HepG2 (cell line): ENCODE results near the gene CD68. TPM values are rescaled to one million over a fixed set of nuclear protein-coding genes. Genes with fewer than 3 reads are reported as not detected.

Experiments used
- ADNP ChIP-seq: sonication (generic); formaldehyde crosslinking; IDR thresholded peaks from 2 replicates; pipeline ENCODE4 v1.4.0; 2020; ENCODE audit warnings: missing genetic modification reagents
- ATF1 ChIP-seq: IDR thresholded peaks from 2 replicates; pipeline ENCODE4 v1.6.1; 2016; ENCODE audit warnings: mild to moderate bottlenecking, control low read depth
- HINFP ChIP-seq: sonication (generic); formaldehyde crosslinking; IDR thresholded peaks from 2 replicates; pipeline ENCODE4 v1.4.0; 2020; ENCODE audit warnings: low read depth, mild to moderate bottlenecking, missing genetic modification reagents
- HOXD1 ChIP-seq: sonication (generic); formaldehyde crosslinking; IDR thresholded peaks from 2 replicates; pipeline ENCODE4 v1.5.0; 2020; ENCODE audit warnings: missing genetic modification reagents
- IKZF1 ChIP-seq: fragments of 450-650 bp; IDR thresholded peaks from 2 replicates; pipeline ENCODE4 v1.7.1; 2016
- MYPOP ChIP-seq: sonication (generic); formaldehyde crosslinking; IDR thresholded peaks from 2 replicates; pipeline ENCODE4 v1.8.1; 2023; ENCODE audit warnings: mild to moderate bottlenecking, moderate library complexity, missing genetic modification reagents
- NAIF1 ChIP-seq: sonication (generic); formaldehyde crosslinking; IDR thresholded peaks from 2 replicates; pipeline ENCODE4 v1.5.0; 2020; ENCODE audit warnings: mild to moderate bottlenecking, missing genetic modification reagents, borderline replicate concordance
- PAF1 ChIP-seq: IDR thresholded peaks from 2 replicates; pipeline ENCODE4 v1.6.1; 2016; ENCODE audit warnings: missing genetic modification reagents, missing compliant biosample characterization
- POLR2A ChIP-seq, 2 experiments: IDR thresholded peaks; 2 replicates each; pipeline ENCODE4 v1.6.1; 2011; ENCODE audit warnings: low read depth in 2 of 2, low read length in 2 of 2, mild to moderate bottlenecking in 1 of 2, moderate library complexity in 1 of 2; ENCODE audit not compliant: insufficient read depth in 1 of 2
- SAFB2 ChIP-seq: sonication (generic); formaldehyde crosslinking; IDR thresholded peaks from 2 replicates; pipeline ENCODE4 v1.5.1; 2020; ENCODE audit warnings: missing genetic modification reagents, low read depth, mild to moderate bottlenecking, borderline replicate concordance
- TGIF2 ChIP-seq: IDR thresholded peaks from 2 replicates; pipeline ENCODE4 v1.6.1; 2016; ENCODE audit warnings: control low read depth, missing compliant biosample characterization
- ZFY ChIP-seq: sonication (generic); formaldehyde crosslinking; IDR thresholded peaks from 2 replicates; pipeline ENCODE4 v1.4.0; 2020; ENCODE audit warnings: missing genetic modification reagents
- ZNF160 ChIP-seq: sonication (generic); formaldehyde crosslinking; IDR thresholded peaks from 2 replicates; pipeline ENCODE4 v1.8.0; 2022; ENCODE audit warnings: mild to moderate bottlenecking, inconsistent platforms, missing genetic modification reagents
- ZNF235 ChIP-seq: sonication (generic); formaldehyde crosslinking; IDR thresholded peaks from 2 replicates; pipeline ENCODE4 v1.8.1; 2023; ENCODE audit warnings: mild to moderate bottlenecking, missing genetic modification reagents, borderline replicate concordance
- ZNF280B ChIP-seq: sonication (generic); formaldehyde crosslinking; IDR thresholded peaks from 2 replicates; pipeline ENCODE4 v1.5.0; 2020; ENCODE audit warnings: missing genetic modification reagents, mild to moderate bottlenecking, borderline replicate concordance
- ZNF558 ChIP-seq: sonication (generic); formaldehyde crosslinking; IDR thresholded peaks from 2 replicates; pipeline ENCODE4 v1.9.0; 2022; ENCODE audit warnings: mild to moderate bottlenecking, missing genetic modification reagents, borderline replicate concordance
- ZNF747 ChIP-seq: sonication (generic); formaldehyde crosslinking; IDR thresholded peaks from 2 replicates; pipeline ENCODE4 v1.8.1; 2023; ENCODE audit warnings: missing genetic modification reagents, mild to moderate bottlenecking, borderline replicate concordance
- ZNF776 ChIP-seq: sonication (generic); formaldehyde crosslinking; IDR thresholded peaks from 2 replicates; pipeline ENCODE4 v1.4.0; 2020; ENCODE audit warnings: mild to moderate bottlenecking, missing genetic modification reagents
- ZNF83 ChIP-seq: sonication (generic); formaldehyde crosslinking; IDR thresholded peaks from 2 replicates; pipeline ENCODE4 v1.4.0; 2020; ENCODE audit warnings: missing genetic modification reagents, mild to moderate bottlenecking, borderline replicate concordance
- polyA plus RNA-seq, 8 experiments: library from polyadenylated mRNA; depleted of rRNA in 3 of 8; stranded (reverse) in 7 of 8; unstranded in 1 of 8; fragments of >200 nt; fragmentation: Illumina TruSeq in 4 of 8; extraction: Trizol in 4 of 8; gene quantifications; 2 replicates each; pipeline versions ENCODE4 v1.2.1 to v1.2.3, GENCODE V29; 2011 to 2016; ENCODE audit warnings: low read depth in 4 of 8, missing spikeins in 1 of 8, mixed read lengths in 1 of 8; ENCODE audit not compliant: insufficient read depth in 1 of 8
- total RNA-seq, 5 experiments: library from RNA; depleted of rRNA; stranded (reverse); fragments of >200 nt; fragmentation: Illumina TruSeq; extraction: Trizol; gene quantifications; 2 replicates each; pipeline ENCODE4 v1.2.3, GENCODE V29; 2016; ENCODE audit warnings: low read depth in 1 of 5
- TF ChIP-seq, protein P1 (sequence below): sonication (generic); formaldehyde crosslinking; conservative IDR thresholded peaks from 2 replicates; pipeline ENCODE4 v1.4.0; 2020; ENCODE audit warnings: missing genetic modification reagents
- TF ChIP-seq, protein P2 (sequence below): sonication (generic); formaldehyde crosslinking; IDR thresholded peaks from 2 replicates; pipeline ENCODE4 v1.8.1; 2022; ENCODE audit warnings: mild to moderate bottlenecking, missing genetic modification reagents
- TF ChIP-seq, protein P3 (sequence below): sonication (generic); formaldehyde crosslinking; IDR thresholded peaks from 2 replicates; pipeline ENCODE4 v1.8.1; 2023; ENCODE audit warnings: missing genetic modification reagents, inconsistent platforms, borderline replicate concordance

CD68 gene
- total and polyA plus RNA-seq, 2 of the 13 experiments (the other 11 are each of a cell fraction or from before 2014, with no cell fraction given), result 10.3 to 104 TPM

GRCh38 chr17:7572588-7573323, 6.7 kb upstream of the CD68 start (continued):
- TF ChIP-seq ZNF776 (CRISPR knock-in tag) (peak; percentile 61; the same call in 1 of the 2 replicates), HOXD1 (CRISPR knock-in tag) (0 out of 2 replicates have a peak, but pooled peaks have one; percentile 55), ZNF160 (CRISPR knock-in tag) (0 out of 2 replicates have a peak, but pooled peaks have one; percentile 28), ZNF558 (peak; percentile 43; the same call in 1 of the 2 replicates), ZNF83 (CRISPR knock-in tag) (peak; percentile 39; the same call in 1 of the 2 replicates), TGIF2 (CRISPR knock-in tag) (no peak; the same call in 1 of the 2 replicates), ZNF280B (no peak; the same call in 1 of the 2 replicates), SAFB2 (CRISPR knock-in tag) (peak; percentile 56), NAIF1 (CRISPR knock-in tag) (peak; percentile 70; the same call in 1 of the 2 replicates), IKZF1 (no peak), ZNF235 (peak; percentile 9; the same call in 1 of the 2 replicates), ADNP (CRISPR knock-in tag) (no peak), ATF1 (CRISPR knock-in tag) (peak; percentile 97), POLR2A (IDR thresholded peaks at IDR 0.05; ENCODE audit: insufficient read depth in 1 of 2, low read depth in 2 of 2, low read length in 2 of 2) (peak; percentile 96 to 98), HINFP (CRISPR knock-in tag) (0 out of 2 replicates have a peak, but pooled peaks have one; percentile 11), MYPOP (CRISPR knock-in tag) (peak; percentile 89), ZNF747 (peak; percentile 97), ZFY (CRISPR knock-in tag) (no peak; the same call in none of the 2 replicates), PAF1 (peak; percentile 77; the same call in 1 of the 2 replicates)
- TF ChIP-seq, protein P1, sequence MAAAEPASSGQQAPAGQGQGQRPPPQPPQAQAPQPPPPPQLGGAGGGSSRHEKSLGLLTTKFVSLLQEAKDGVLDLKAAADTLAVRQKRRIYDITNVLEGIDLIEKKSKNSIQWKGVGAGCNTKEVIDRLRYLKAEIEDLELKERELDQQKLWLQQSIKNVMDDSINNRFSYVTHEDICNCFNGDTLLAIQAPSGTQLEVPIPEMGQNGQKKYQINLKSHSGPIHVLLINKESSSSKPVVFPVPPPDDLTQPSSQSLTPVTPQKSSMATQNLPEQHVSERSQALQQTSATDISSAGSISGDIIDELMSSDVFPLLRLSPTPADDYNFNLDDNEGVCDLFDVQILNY (CRISPR knock-in tag), result peak; percentile 74; the same call in 1 of the 2 replicates
- TF ChIP-seq, protein P2, sequence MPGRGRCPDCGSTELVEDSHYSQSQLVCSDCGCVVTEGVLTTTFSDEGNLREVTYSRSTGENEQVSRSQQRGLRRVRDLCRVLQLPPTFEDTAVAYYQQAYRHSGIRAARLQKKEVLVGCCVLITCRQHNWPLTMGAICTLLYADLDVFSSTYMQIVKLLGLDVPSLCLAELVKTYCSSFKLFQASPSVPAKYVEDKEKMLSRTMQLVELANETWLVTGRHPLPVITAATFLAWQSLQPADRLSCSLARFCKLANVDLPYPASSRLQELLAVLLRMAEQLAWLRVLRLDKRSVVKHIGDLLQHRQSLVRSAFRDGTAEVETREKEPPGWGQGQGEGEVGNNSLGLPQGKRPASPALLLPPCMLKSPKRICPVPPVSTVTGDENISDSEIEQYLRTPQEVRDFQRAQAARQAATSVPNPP, result 0 out of 2 replicates have a peak, but pooled peaks have one; percentile 6
- TF ChIP-seq, protein P3, sequence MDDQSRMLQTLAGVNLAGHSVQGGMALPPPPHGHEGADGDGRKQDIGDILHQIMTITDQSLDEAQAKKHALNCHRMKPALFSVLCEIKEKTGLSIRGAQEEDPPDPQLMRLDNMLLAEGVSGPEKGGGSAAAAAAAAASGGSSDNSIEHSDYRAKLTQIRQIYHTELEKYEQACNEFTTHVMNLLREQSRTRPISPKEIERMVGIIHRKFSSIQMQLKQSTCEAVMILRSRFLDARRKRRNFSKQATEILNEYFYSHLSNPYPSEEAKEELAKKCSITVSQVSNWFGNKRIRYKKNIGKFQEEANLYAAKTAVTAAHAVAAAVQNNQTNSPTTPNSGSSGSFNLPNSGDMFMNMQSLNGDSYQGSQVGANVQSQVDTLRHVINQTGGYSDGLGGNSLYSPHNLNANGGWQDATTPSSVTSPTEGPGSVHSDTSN, result peak; percentile 98
